Body of pancreas (tissue), 4 donors: Measurements from ENCODE around the gene B3GAT3.

Experiments
- CTCF ChIP-seq, 7 experiments: fragments of 450-650 bp in 4 of 7; fragments of 200-600 bp in 3 of 7; sonication (generic) in 3 of 7; IDR thresholded peaks; one replicate each; pipeline ENCODE4 v1.5.1; 2016 to 2019; ENCODE audit warnings: antibody characterized with exemption in 7 of 7
- POLR2A ChIP-seq, 3 donors: fragments of 450-650 bp; IDR thresholded peaks; one replicate each; pipeline ENCODE4 v1.6.1; 2016; ENCODE audit warnings: antibody characterized with exemption in 3 of 3, mild to moderate bottlenecking in 2 of 3

DNA sequence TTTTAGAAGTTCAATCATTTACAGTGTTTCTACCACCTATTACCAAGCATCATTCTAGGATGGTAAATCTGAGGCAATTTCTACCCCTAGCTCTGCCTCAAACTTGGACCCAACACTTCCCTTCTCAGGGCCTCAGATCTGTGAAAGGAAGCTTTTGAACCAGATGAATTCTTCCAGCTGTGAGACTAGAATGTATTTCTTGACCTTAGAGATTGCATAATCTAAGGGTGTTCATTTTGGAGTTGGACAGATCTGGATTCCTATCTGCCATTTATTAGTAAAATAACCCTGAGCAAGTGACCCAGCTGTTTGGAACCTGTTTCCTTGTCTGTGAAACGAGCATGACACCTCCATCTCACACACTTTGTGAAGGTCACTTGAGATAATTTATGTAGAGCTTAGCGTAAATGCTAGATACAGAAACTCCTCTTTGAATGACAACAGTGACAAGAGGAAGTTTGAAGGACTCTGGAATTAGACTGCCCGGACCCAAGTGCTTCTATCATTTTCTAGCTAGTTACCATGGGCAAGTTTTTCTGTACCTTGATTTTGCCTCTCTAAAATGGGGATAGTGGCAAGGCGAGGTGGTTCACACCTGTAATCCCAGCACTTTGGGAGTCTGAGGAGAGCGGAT, 35.1 kb upstream of the B3GAT3 start:
- TF ChIP-seq POLR2A (IDR thresholded peaks at IDR 0.05) (no peak), CTCF (IDR thresholded peaks at IDR 0.05) (no peak)
